Transverse colon (tissue), 4 donors: ENCODE data around the gene KCTD1. TPM values are rescaled to one million over a fixed set of nuclear protein-coding genes. Genes with fewer than 3 reads are reported as not detected.

ENCODE experiments used
- DNase-seq: peaks from one replicate; pipeline ENCODE4 v3.0.0-alpha.2; 2019
- H3K27ac ChIP-seq, 4 donors: fragments of 200-600 bp; sonication (generic); 2 replicates each; pipeline ENCODE4 v1.5.1; 2016 to 2018; ENCODE audit warnings: inconsistent platforms in 4 of 4
- H3K27me3 ChIP-seq: fragments of 200-600 bp; sonication (generic); 2 replicates; pipeline ENCODE4 v1.5.1; 2017; ENCODE audit warnings: inconsistent platforms
- H3K36me3 ChIP-seq, 4 donors: fragments of 200-600 bp; sonication (generic); 2 replicates each; pipeline ENCODE4 v1.5.1; 2017 to 2019; ENCODE audit warnings: inconsistent platforms in 4 of 4
- H3K4me1 ChIP-seq, 4 donors: fragments of 200-600 bp; sonication (generic); 2 replicates each; pipeline ENCODE4 v1.5.1; 2017 to 2020; ENCODE audit warnings: inconsistent platforms in 4 of 4
- H3K4me3 ChIP-seq, 4 donors: fragments of 200-600 bp; sonication (generic); 1 replicate in 1 of 4; 2 replicates in 3 of 4; pipeline versions ENCODE4 v1.5.1 to v1.6.1; 2017 to 2019; ENCODE audit warnings: inconsistent platforms in 4 of 4
- H3K9me3 ChIP-seq, 2 donors: fragments of 200-600 bp; sonication (generic); 2 replicates each; pipeline ENCODE4 v1.5.1; 2017 to 2019; ENCODE audit warnings: inconsistent platforms in 2 of 2
- EP300 ChIP-seq: sonication (generic); formaldehyde crosslinking; IDR thresholded peaks from one replicate; pipeline ENCODE4 v1.6.1; 2017; ENCODE audit warnings: antibody characterized with exemption, low read depth
- POLR2A ChIP-seq: fragments of 450-650 bp; IDR thresholded peaks from one replicate; pipeline ENCODE4 v1.6.1; 2016; ENCODE audit warnings: antibody characterized with exemption, mild to moderate bottlenecking, moderate library complexity
- POLR2AphosphoS5 ChIP-seq, 3 donors: sonication (generic); formaldehyde crosslinking; IDR thresholded peaks; one replicate each; pipeline ENCODE4 v1.6.1; 2016; ENCODE audit warnings: antibody characterized with exemption in 3 of 3
- WGBS, 2 donors: methylation state at CpG; one replicate each; pipeline ENCODE4 v1.1.5; 2018; ENCODE audit warnings: low coverage in 1 of 2; 5-methylcytosine and 5-hydroxymethylcytosine counted together
- in situ Hi-C, 4 donors: fragments of 200-750 bp; cut with MboI; loops; one replicate each; pipeline versions ENCODE4 v1.15.0 to v1.15.1; 2017; ENCODE audit warnings: low sequenced_read_pairs in 3 of 4, low pct_ligation_motif_present in 1 of 4, low pct_unique_long_range_greater_than_20kb in 1 of 4
- intact Hi-C: fragments of 100-400 bp; cut with DNase I; formaldehyde crosslinking; loops from one replicate; pipeline ENCODE4 v1.15.1; 2023; ENCODE audit warnings: low total_unique reads
- total RNA-seq, 4 donors: library from RNA; depleted of rRNA; stranded (reverse); fragments of >200 nt; gene quantifications; one replicate each; pipeline ENCODE4 v1.1.0, GENCODE V29; 2016
- TF ChIP-seq, protein P1 (sequence below), 5 experiments: fragments of 200-600 bp in 3 of 5; fragments of 450-650 bp in 2 of 5; sonication (generic) in 3 of 5; IDR thresholded peaks; 1 replicate in 2 of 5; 2 replicates in 3 of 5; pipeline ENCODE4 v1.5.1; 2016 to 2017; ENCODE audit warnings: antibody characterized with exemption in 5 of 5, inconsistent platforms in 3 of 5, mild to moderate bottlenecking in 2 of 5, moderate library complexity in 1 of 5

KCTD1 gene
- total RNA-seq, 4 donors from 2014 or later, result 9.0 to 42.3 (median 13.5) TPM

DNA sequence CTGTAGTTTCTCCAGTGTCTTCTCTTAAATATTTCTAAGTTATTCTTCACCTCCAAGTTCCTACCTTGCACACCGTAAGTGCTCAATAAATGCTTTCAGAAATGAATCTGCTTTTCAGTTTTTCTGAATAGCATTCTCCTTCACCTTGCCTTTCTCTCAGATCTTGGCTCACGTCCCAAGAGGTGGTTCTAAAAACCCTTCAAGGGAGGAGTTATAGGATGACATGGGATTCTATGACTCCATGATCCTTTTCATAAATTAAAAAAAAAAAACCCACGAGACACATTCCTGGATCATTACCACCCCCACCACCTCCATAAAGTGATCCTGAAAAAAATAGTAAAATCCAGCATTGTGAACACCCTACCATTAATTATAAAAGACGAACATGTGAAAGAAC lies 11.7 kb downstream of the KCTD1 start:
- in situ Hi-C loops, result no loop called here
- no peak for TF ChIP-seq POLR2AphosphoS5 (IDR thresholded peaks at IDR 0.05)
- no peak for TF ChIP-seq EP300
- no peak for TF ChIP-seq POLR2A
- TF ChIP-seq, protein P1, sequence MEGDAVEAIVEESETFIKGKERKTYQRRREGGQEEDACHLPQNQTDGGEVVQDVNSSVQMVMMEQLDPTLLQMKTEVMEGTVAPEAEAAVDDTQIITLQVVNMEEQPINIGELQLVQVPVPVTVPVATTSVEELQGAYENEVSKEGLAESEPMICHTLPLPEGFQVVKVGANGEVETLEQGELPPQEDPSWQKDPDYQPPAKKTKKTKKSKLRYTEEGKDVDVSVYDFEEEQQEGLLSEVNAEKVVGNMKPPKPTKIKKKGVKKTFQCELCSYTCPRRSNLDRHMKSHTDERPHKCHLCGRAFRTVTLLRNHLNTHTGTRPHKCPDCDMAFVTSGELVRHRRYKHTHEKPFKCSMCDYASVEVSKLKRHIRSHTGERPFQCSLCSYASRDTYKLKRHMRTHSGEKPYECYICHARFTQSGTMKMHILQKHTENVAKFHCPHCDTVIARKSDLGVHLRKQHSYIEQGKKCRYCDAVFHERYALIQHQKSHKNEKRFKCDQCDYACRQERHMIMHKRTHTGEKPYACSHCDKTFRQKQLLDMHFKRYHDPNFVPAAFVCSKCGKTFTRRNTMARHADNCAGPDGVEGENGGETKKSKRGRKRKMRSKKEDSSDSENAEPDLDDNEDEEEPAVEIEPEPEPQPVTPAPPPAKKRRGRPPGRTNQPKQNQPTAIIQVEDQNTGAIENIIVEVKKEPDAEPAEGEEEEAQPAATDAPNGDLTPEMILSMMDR (IDR thresholded peaks at IDR 0.05), result no peak
- 84 to 90% methylated on average over 4 of the region's 4 CpGs for WGBS, 2 donors

DNA sequence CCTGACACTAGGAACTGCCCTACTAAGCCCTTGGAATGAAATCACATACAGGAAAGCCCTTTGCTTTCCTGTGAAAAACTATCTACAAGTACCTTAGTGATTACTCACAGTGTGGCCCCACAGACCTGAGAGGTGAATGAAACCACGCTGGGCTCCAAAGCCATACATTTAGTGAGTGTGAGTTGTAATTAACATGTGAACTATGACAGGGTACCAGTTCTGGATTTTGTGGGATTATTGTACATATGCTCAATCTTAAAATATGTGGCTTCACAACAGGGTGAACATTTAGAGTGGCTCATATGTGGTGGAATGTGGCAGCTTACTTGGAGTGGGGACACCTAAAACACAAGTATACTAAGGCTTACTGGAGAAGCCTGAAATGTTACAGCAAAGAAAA lies 12.3 kb downstream of the KCTD1 start:
- Histone ChIP-seq H3K27ac (no peak overlapping the region), H3K4me1 (no peaks in the 10 kb centered on the region), H3K27me3 (no peaks in the 10 kb centered on the region), H3K36me3 (no peaks in the 10 kb centered on the region), H3K4me3 (no peak overlapping the region), H3K9me3 (no peaks in the 10 kb centered on the region)
- in situ Hi-C loops, result no loop called here
- TF ChIP-seq, protein P1 (IDR thresholded peaks at IDR 0.05), result no peak
- TF ChIP-seq POLR2A, result no peak
- TF ChIP-seq POLR2AphosphoS5 (IDR thresholded peaks at IDR 0.05), result no peak
- no peak for TF ChIP-seq EP300
- 94 to 100% methylated on average over 1 of the region's 1 CpG for WGBS, 2 donors
- DNase-seq, result no peak
- intact Hi-C loops, result no loop called here

More for the DNA sequence above, 11.7 kb downstream of the KCTD1 start:
- Histone ChIP-seq H3K4me3 (no peak overlapping the region), H3K9me3 (no peaks in the 10 kb centered on the region), H3K27me3 (no peaks in the 10 kb centered on the region), H3K4me1 (no peaks in the 10 kb centered on the region), H3K36me3 (no peaks in the 10 kb centered on the region), H3K27ac (no peak overlapping the region)
- DNase-seq, result no peak
- intact Hi-C loops, result no loop called here

DNA sequence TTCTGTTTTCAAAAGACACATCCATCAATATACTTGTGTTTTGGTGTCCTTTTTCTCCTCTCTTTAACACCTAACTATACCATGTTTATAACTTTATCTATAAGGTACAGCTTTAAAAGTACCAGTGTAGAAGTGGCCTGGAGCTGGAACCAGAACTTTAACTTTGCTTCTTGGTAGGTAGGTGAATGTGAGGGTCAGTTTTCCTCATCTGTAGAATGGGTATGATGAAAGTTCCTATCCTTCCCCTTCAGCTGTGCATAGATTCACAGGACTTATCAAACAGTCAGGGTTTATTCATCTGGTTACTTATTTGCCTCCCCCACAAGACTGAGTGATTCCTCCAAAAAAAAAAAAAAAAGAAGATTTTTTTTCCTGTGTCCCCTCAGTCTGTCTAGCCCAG lies 12.7 kb downstream of the KCTD1 start:
- TF ChIP-seq POLR2A (no peak), POLR2AphosphoS5 (IDR thresholded peaks at IDR 0.05) (no peak), EP300 (no peak)
- TF ChIP-seq, protein P1 (IDR thresholded peaks at IDR 0.05), result no peak
- in situ Hi-C loops (no loop called here), intact Hi-C loops (no loop called here)
- DNase-seq, result no peak
- H3K4me1 ChIP-seq, result no peaks in the 10 kb centered on the region
- H3K4me3 ChIP-seq, result no peak overlapping the region
- H3K9me3 ChIP-seq, result no peaks in the 10 kb centered on the region
- no peaks in the 10 kb centered on the region for H3K36me3 ChIP-seq
- H3K27ac ChIP-seq, result no peak overlapping the region
- H3K27me3 ChIP-seq, result no peaks in the 10 kb centered on the region

DNA sequence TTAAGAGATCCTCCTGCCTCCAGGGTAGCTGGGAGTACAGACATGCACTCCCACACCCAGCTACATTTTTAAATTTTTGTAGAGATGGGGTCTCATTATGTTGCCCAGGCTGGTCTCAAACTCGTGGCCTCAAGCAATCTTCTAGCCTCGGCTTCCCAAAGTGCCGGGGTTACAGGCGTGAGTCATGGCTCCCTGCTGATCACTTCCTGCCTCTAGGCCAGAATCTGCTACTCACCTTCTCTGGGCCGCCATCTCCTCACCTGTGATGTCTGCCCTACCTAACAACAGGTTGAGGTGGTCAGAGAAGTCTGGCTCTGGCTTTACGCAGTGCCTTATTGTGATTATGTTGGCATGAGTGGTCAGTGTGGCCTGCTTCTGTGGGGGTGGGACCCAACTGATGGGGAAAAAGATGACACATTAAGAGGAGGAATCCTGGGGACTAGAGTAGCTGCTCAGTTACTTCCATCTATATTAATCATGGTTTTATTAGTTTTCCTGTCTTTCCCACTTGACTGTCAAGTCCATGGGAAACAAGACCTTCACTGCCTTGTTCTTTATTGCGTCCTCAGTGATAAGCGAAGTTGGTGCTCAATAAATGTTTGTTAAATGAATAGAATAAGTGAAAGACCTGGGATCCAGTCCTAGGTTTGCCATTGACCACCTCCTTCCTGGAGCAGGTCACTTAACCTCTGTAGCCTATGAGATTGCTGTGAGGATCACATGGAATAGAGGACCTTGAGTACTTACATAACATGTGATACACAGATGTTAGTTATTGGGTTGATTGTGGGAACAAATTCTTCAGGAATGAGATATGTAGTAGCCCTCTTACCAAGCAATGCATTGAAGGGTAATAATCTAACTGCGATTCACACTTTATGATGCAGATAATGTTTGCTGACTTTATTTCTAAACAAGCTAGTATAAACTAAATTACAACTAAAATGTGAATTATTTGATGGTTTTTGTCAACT lies 15.7 kb downstream of the KCTD1 start:
- Histone ChIP-seq H3K9me3 (no peaks in the 10 kb centered on the region), H3K27me3 (no peaks in the 10 kb centered on the region), H3K27ac (no peak overlapping the region), H3K4me1 (no peaks in the 10 kb centered on the region), H3K4me3 (no peak overlapping the region), H3K36me3 (no peaks in the 10 kb centered on the region)
- in situ Hi-C loops (no loop called here), intact Hi-C loops (no loop called here)
- no peak for DNase-seq
- TF ChIP-seq POLR2A (no peak), EP300 (no peak), POLR2AphosphoS5 (IDR thresholded peaks at IDR 0.05) (no peak)
- TF ChIP-seq, protein P1 (IDR thresholded peaks at IDR 0.05), result no peak
- WGBS, 2 donors, result 85 to 90% methylated on average over 3 to 9 of the region's 9 CpGs
